Right renal pelvis (tissue), 4 donors: ENCODE data around the gene TMEM38B. TPM values are rescaled to one million over a fixed set of nuclear protein-coding genes. Genes with fewer than 3 reads are reported as not detected.
A peak's percentile ranks its signal among the peaks of the same experiment; 100 is the strongest.

Experiments used
- DNase-seq, 4 donors: peaks; one replicate each; pipeline ENCODE4 v3.0.0-alpha.2; 2013; ENCODE audit warnings: low read depth in 4 of 4, low spot score in 3 of 4, missing footprints in 1 of 4
- polyA plus RNA-seq, 4 donors: library from polyadenylated mRNA; unstranded; fragments of 120-200 nt; gene quantifications; one replicate each; pipeline ENCODE4 v1.2.1, GENCODE V29; 2013; ENCODE audit not compliant: insufficient read length in 4 of 4

TMEM38B gene
- polyA plus RNA-seq = 10 to 100 TPM; 34.2 to 50.5 (median 43.6) TPM

- DNase-seq = peak; percentile 76 to 80 (median 78)
Observed at GRCh38 chr9:105694190-105694847, at the start of gene TMEM38B. TMEM38B (plus strand) TSS chr9:105694541; CDS start chr9:105694661, 120 bp downstream.

GRCh38 chr9:105646879-105647594 is 47.3 kb upstream of the TMEM38B start:
- no peak for DNase-seq

GRCh38 chr9:105647595-105648349 is 46.6 kb upstream of the TMEM38B start:
- DNase-seq = no peak

GRCh38 chr9:105651806-105652205 is 42.5 kb upstream of the TMEM38B start:
- no peak for DNase-seq

GRCh38 chr9:105656131-105656921 is 38.0 kb upstream of the TMEM38B start:
- DNase-seq = peak in 1 of 4 donors; percentile 12

GRCh38 chr9:105658351-105658750 is 36.0 kb upstream of the TMEM38B start:
- no peak for DNase-seq

- no peak for DNase-seq
Observed at GRCh38 chr9:105661011-105661410, 33.3 kb upstream of the TMEM38B start.

- DNase-seq = no peak
Observed at GRCh38 chr9:105662184-105663104, 31.9 kb upstream of the TMEM38B start, which contains the start of gene TAL2. TAL2 (plus strand) TSS chr9:105662457; CDS start chr9:105662497, 40 bp downstream.

- DNase-seq = no peak
Observed at GRCh38 chr9:105663914-105664313, 30.4 kb upstream of the TMEM38B start.

GRCh38 chr9:105667867-105668266 is 26.5 kb upstream of the TMEM38B start:
- DNase-seq = no peak

GRCh38 chr9:105670315-105670714 is 24.0 kb upstream of the TMEM38B start:
- no peak for DNase-seq

GRCh38 chr9:105670775-105671174 is 23.6 kb upstream of the TMEM38B start:
- no peak for DNase-seq

GRCh38 chr9:105672711-105673234 is 21.6 kb upstream of the TMEM38B start:
- DNase-seq = no peak

GRCh38 chr9:105673850-105674387 is 20.4 kb upstream of the TMEM38B start:
- DNase-seq = no peak

GRCh38 chr9:105676351-105676923 is 17.9 kb upstream of the TMEM38B start:
- DNase-seq = no peak

GRCh38 chr9:105678163-105678562 is 16.2 kb upstream of the TMEM38B start:
- no peak for DNase-seq

- DNase-seq = no peak
Observed at GRCh38 chr9:105678781-105679180, 15.6 kb upstream of the TMEM38B start.

- no peak for DNase-seq
Observed at GRCh38 chr9:105679257-105680022, 14.9 kb upstream of the TMEM38B start.
